ENCODE data around the gene OBSCN. TPM values are rescaled to one million over a fixed set of nuclear protein-coding genes. Genes with fewer than 3 reads are reported as not detected.
A peak's percentile ranks its signal among the peaks of the same experiment; 100 is the strongest.

Gene OBSCN
- total RNA-seq, 1 donor from 2014 or later: 7.6 TPM

GRCh38 chr1:228206582-228207351 is 1.1 kb upstream of the OBSCN start:
- FAIRE-seq: no peak
- TF ChIP-seq, protein P1, sequence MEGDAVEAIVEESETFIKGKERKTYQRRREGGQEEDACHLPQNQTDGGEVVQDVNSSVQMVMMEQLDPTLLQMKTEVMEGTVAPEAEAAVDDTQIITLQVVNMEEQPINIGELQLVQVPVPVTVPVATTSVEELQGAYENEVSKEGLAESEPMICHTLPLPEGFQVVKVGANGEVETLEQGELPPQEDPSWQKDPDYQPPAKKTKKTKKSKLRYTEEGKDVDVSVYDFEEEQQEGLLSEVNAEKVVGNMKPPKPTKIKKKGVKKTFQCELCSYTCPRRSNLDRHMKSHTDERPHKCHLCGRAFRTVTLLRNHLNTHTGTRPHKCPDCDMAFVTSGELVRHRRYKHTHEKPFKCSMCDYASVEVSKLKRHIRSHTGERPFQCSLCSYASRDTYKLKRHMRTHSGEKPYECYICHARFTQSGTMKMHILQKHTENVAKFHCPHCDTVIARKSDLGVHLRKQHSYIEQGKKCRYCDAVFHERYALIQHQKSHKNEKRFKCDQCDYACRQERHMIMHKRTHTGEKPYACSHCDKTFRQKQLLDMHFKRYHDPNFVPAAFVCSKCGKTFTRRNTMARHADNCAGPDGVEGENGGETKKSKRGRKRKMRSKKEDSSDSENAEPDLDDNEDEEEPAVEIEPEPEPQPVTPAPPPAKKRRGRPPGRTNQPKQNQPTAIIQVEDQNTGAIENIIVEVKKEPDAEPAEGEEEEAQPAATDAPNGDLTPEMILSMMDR (IDR thresholded peaks at IDR 0.05; ENCODE audit: insufficient read depth, low read length, severe bottlenecking): no peak
- no peak for DNase-seq (ENCODE audit: low read depth)

GRCh38 chr1:228207381-228207810 is 448 bp upstream of the OBSCN start:
- DNase-seq (ENCODE audit: low read depth) (no peak), FAIRE-seq (no peak)
- Histone ChIP-seq H3K27me3 (ENCODE audit: control insufficient read depth, insufficient read depth, low read length) (peaks cover 13% of the 10 kb centered on the region), H3K4me3 (ENCODE audit: low read depth, low read length) (no peak overlapping the region), H3K36me3 (ENCODE audit: control insufficient read depth, insufficient read depth, low read length) (no peaks in the 10 kb centered on the region)
- TF ChIP-seq, protein P1 (IDR thresholded peaks at IDR 0.05; ENCODE audit: insufficient read depth, low read length, severe bottlenecking): no peak

More at GRCh38 chr1:228206582-228207351, 1.1 kb upstream of the OBSCN start:
- Histone ChIP-seq H3K27me3 (ENCODE audit: control insufficient read depth, insufficient read depth, low read length) (peaks cover 13% of the 10 kb centered on the region), H3K4me3 (ENCODE audit: low read depth, low read length) (no peak overlapping the region), H3K36me3 (ENCODE audit: control insufficient read depth, insufficient read depth, low read length) (no peaks in the 10 kb centered on the region)

- Histone ChIP-seq H3K36me3 (ENCODE audit: control insufficient read depth, insufficient read depth, low read length) (no peaks in the 10 kb centered on the region), H3K4me3 (ENCODE audit: low read depth, low read length) (no peak overlapping the region), H3K27me3 (ENCODE audit: control insufficient read depth, insufficient read depth, low read length) (peaks cover 13% of the 10 kb centered on the region)
- TF ChIP-seq, protein P1 (IDR thresholded peaks at IDR 0.05; ENCODE audit: insufficient read depth, low read length, severe bottlenecking): no peak
- DNase-seq (ENCODE audit: low read depth) (no peak), FAIRE-seq (no peak)
These were observed 1.1 kb downstream of the OBSCN start for GRCh38 chr1:228208831-228209551.

GRCh38 chr1:228209657-228210056 is 1.8 kb downstream of the OBSCN start:
- TF ChIP-seq, protein P1 (IDR thresholded peaks at IDR 0.05; ENCODE audit: insufficient read depth, low read length, severe bottlenecking): no peak
- no peaks in the 10 kb centered on the region for H3K36me3 ChIP-seq (ENCODE audit: control insufficient read depth, insufficient read depth, low read length)
- DNase-seq (ENCODE audit: low read depth): no peak
- H3K27me3 ChIP-seq (ENCODE audit: control insufficient read depth, insufficient read depth, low read length): peaks cover 13% of the 10 kb centered on the region
- H3K4me3 ChIP-seq (ENCODE audit: low read depth, low read length): no peak overlapping the region
- peak; percentile 18 for FAIRE-seq

DNA sequence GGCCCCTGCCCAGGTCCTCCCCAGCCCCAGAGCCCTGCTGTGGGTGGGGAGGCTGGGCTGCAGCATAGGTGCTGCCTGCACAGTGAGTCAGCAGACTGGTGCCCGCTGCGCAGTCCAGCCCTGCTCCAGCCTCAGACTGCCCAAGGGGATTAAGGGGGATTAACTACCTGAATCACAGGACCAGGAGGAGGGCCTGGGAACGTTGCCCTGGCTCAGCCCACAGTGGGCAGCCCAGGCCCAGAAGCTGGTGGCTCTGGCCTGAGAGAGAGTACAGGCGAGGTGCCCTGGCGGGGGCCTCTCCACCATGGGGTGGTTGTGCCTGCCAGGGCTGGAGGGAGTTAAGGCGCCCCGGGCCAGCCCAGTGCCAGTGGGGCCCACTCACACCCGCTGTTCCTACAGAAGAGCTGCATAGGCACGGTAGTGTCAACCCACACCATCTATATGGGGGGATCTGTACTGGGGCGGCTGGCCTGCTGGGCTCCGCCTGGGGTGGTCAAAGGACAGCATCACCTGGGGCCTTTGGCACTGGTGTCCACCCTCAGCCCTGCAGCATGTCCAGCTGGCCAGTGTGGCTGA is 2.3 kb downstream of the OBSCN start:
- TF ChIP-seq, protein P1 (IDR thresholded peaks at IDR 0.05; ENCODE audit: insufficient read depth, low read length, severe bottlenecking): no peak
- DNase-seq (ENCODE audit: low read depth) (peak; percentile 36), FAIRE-seq (no peak)
- H3K27me3 ChIP-seq (ENCODE audit: control insufficient read depth, insufficient read depth, low read length): peaks cover 13% of the 10 kb centered on the region
- no peak overlapping the region for H3K4me3 ChIP-seq (ENCODE audit: low read depth, low read length)
- H3K36me3 ChIP-seq (ENCODE audit: control insufficient read depth, insufficient read depth, low read length): no peaks in the 10 kb centered on the region
